ENCODE measurements around the gene SCN1A. TPM values are rescaled to one million over a fixed set of nuclear protein-coding genes. Genes with fewer than 3 reads are reported as not detected.

SCN1A gene
- total and polyA plus RNA-seq, 2 donors (not counting 3 experiments of a cell fraction or from before 2014, with no cell fraction given) = not detected

GRCh38 chr2:166126007-166126639 lies 1.7 kb downstream of the SCN1A start:
- Histone ChIP-seq H3K9ac (replicated peaks; ENCODE audit: extremely low read depth, insufficient read depth, low read length) (no peak overlapping the region), H4K20me1 (replicated peaks; ENCODE audit: control insufficient read depth, extremely low read depth, insufficient read depth, low read length) (no peaks in the 10 kb centered on the region), H2AFZ (ENCODE audit: low read depth, low read length) (no peak overlapping the region), H3K79me2 (ENCODE audit: control insufficient read depth, insufficient read depth, low read length) (no peaks in the 10 kb centered on the region), H3K9me3 (replicated peaks; ENCODE audit: control insufficient read depth, insufficient read depth, low read length) (no peaks in the 10 kb centered on the region), H3K4me2 (ENCODE audit: insufficient read depth, low read length) (no peak overlapping the region), H3K36me3 (ENCODE audit: control insufficient read depth in 2 of 2, extremely low read depth in 1 of 2, insufficient read depth in 2 of 2, low read length in 2 of 2) (no peaks in the 10 kb centered on the region), H3K27ac (ENCODE audit: insufficient read depth, low read depth, low read length) (no peak overlapping the region), H3K4me1 (ENCODE audit: control insufficient read depth, extremely low read depth, insufficient read depth, low read length) (no peaks in the 10 kb centered on the region), H3K4me3 (replicated peaks in 1 of 3; ENCODE audit: insufficient read depth in 1 of 3, low read depth in 1 of 3, low read length in 3 of 3) (no peak overlapping the region), H3K27me3 (ENCODE audit: control insufficient read depth in 2 of 2, insufficient read depth in 2 of 2, low read length in 2 of 2) (peaks cover 2 to 11% of the 10 kb centered on the region in 2 experiments), H3K9me1 (replicated peaks; ENCODE audit: control insufficient read depth, extremely low read depth, insufficient read depth, low read length) (no peaks in the 10 kb centered on the region)
- DNase-seq (ENCODE audit: low read depth, low spot score) (no peak), FAIRE-seq (no peak)
- no TSS peak for BruUV-seq (replicated peaks)
- ChIA-PET CTCF (interaction anchor here (1.0 to 5.1 kb wide), 6 partner anchors 13 to 294 kb away, joined by 3 to 287 read pairs (median 29); partner anchors contain the start of gene TTC21B), POLR2A (no interaction called here)
- dilution Hi-C loops (cut with MboI; ENCODE audit: extremely low pct_ligation_motif_present, low sequenced_read_pairs) = no loop called here
- TF ChIP-seq JUN (IDR thresholded peaks at IDR 0.05; ENCODE audit: borderline replicate concordance, insufficient read depth, insufficient read length, low read depth) (no peak), EZH2 (IDR thresholded peaks at IDR 0.05; ENCODE audit: borderline replicate concordance, low read depth, low read length, severe bottlenecking) (no peak), GATA2 (IDR thresholded peaks at IDR 0.05; ENCODE audit: insufficient read depth, insufficient read length, low read depth, low read length) (no peak), MYC (IDR thresholded peaks at IDR 0.05; ENCODE audit: low read depth, low read length) (no peak), POLR2AphosphoS5 (IDR thresholded peaks at IDR 0.05; ENCODE audit: insufficient read depth, low read depth, low read length) (no peak), CTCF (IDR thresholded peaks at IDR 0.05; ENCODE audit: extremely low read depth in 1 of 2, insufficient read depth in 1 of 2, low read depth in 1 of 2, low read length in 2 of 2) (no peak)
- intact Hi-C loops (cut with micrococcal nuclease) = loop anchor here (10.0 kb wide), 1 partner anchor 251 kb away; no protein-coding TSS in a partner anchor

All from endothelial cell of umbilical vein (primary cell).